SK-N-DZ (cell line): ENCODE data around the gene EDAR.

Source experiments
- DNase-seq: peaks from one replicate; pipeline ENCODE4 v3.0.0-alpha.2; 2015; ENCODE audit warnings: low spot score

The EDAR gene

DNA sequence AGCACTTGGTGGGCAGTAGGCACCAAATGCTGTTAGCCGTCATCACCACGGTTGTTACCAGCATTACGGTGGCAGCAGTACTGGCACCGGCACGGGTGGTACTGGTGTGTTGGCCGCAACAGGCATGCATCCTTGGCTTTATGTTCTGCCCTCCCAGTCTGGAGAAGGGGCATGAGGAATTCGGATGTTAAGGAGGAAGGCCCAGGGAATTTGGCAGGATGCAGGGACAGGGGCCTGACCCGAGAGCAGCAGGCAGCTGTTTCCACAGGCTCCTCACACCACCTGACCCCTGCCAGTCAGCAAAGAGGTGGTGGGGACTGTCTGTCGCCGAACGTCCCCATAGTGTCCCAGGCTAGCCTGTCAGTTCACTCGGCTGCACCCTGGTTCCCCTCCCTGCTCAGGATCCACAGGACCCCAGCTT, 79.0 kb downstream of the EDAR start:
- no peak for DNase-seq

- no peak for DNase-seq
Observed at GRCh38 chr2:108909275-108909823, 79.7 kb downstream of the EDAR start.

DNA sequence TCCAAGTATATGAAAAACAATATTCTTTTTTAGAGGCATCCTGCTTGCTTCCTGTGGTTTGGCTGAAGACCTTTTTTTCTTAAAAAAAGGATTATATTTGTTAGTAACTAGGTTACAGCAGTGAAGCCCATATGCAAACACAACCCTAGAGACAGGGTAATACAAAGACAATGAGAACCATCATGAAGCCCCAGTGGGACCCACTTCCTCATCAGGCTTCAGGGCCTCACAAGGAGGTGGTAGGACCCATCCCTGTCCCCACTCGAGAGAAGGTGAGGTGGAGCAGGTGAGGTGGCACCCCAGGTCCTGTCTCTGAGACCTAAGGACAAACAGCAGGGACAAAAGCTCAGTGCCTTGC, 80.3 kb downstream of the EDAR start:
- no peak for DNase-seq

DNA sequence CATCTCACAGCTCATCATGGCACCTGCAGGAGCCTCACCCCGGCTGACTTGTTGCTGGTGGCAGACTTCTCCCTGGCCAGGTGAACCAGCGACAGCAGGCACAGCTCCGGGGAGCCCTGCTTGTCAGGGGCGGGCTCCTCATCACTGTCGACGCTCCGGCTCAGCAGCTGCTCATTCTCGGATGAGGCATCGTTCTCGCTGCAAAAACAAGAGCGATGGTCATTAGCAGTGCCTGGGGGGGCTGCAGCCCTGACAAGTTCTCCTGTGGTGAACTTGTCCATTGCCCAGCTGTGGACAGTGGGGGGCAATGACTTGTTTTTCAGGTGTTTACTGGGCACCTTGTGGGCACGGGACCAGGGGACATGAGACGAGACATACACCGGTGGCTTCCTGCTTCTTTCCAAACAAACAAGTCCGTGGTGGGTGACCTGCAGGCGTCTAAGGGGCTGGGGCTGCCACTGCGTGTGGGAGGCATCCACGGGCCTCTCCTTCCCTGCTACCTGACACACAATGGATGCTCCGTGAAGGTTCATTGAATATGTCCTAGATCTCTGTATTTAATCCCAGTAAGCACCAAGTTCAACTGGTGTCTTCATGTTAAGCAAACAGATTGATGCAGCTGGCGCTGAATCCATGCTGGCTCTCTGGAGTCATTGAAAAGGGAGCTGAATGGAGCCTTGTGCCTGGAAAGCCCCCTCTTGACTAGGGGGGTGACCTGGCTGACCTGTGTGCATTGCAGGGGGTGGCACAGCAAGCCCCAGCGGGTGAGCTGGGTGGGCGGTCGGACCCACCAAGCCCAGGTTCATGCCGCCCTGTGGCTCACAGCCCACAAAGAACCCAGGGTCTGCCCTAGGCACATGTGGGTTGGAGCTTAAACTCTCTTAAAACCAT, 81.0 kb downstream of the EDAR start:
- no peak for DNase-seq

DNA sequence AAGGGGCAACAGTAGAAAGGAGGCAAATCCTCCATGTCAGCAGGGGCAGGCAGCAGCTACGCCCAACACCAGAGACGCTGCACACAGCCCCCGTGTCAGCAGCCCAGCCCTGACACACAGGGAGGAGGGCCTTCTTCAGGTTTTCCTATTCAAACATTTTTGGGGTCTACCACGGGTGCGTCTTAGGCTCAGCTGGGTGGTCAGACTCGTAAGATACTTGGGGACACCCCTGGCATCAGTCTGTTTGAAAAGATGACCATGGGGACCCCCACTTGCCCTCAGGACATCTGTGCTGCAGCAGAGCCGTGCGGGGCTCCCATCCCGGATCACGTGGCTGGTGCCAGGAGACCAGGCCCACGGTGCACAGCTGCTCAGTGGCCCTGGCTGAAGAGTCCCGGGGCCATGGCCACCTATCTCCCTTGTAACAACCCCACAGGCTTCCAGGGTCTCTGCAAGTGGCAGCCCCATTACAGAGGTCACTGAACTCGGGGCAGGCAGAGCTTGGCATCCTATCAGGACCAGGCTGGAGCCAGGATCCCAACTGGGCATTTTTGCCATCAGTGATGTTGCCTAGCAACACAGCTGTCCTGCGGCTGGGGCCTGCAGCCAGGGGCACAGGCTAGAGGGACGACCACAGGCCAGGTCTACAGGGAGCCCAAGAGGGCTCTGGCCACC, 82.5 kb downstream of the EDAR start:
- DNase-seq, result no peak

- DNase-seq, result no peak
Observed at GRCh38 chr2:108905906-108906305, 83.1 kb downstream of the EDAR start.

GRCh38 chr2:108905176-108905575, 83.8 kb downstream of the EDAR start:
- DNase-seq, result no peak

- DNase-seq, result no peak
Observed at GRCh38 chr2:108904680-108905079, 84.3 kb downstream of the EDAR start.

DNA sequence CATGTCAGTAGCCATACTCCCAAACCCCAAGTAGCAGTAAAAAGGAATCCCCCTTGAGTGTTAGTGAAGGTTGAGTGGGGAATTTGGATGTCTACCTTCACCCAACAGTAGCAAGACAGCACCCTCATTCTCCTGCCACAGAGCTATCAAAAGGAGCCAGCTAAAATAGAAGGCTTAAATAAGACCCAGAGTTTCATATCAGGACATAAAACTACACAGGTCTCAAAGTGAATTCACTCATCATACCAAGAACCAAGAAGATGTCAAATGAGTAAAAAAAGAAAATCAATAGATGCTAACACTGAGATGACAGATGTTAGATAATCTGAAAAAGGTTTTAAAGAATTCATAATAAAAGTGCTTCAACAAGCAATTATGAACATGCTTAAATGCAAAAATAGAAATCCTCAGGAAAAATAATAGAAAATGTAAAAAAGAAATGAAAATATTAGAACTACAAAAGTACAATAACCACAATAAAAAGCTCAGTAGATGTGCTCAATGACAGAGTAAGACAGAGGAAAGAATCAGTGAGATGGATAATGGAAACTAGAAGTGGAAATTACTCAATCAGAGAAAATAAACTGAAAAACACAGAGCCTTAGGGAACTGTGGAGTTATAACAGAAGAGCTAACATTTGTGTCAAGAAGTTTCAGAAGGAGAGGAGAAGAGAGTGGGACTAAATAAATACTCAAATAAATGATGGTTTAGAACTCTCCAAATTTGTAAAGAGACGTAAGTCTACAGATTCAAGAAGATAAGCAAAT, 90.5 kb downstream of the EDAR start:
- DNase-seq, result no peak

DNA sequence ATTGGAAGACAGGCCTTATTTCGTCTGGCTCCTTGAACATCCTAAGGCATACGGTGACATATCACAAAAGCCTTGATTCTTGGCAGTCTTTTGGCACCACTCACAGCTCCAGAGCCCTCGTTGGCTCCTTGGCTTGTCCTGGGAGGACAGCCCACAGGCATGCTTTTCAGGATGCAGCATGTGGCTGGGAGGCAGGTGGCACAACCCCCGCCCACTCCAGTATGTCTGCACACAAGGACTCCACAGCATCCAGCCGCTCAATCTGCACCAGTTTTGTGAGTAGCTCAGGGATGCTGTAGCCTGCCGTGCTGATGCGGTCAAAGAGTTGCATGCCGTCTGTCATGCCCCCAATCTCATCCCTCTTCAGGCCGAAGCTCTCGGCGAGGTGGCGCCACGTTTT, 92.3 kb downstream of the EDAR start:
- no peak for DNase-seq

- DNase-seq, result no peak
Observed at GRCh38 chr2:108895188-108895587, 93.8 kb downstream of the EDAR start.

- DNase-seq, result no peak
Observed at GRCh38 chr2:108894766-108895165, 94.3 kb downstream of the EDAR start.

- DNase-seq, result no peak
Observed at GRCh38 chr2:108893277-108893676, 95.7 kb downstream of the EDAR start.

GRCh38 chr2:108889907-108890306, 99.1 kb downstream of the EDAR start:
- DNase-seq, result no peak

GRCh38 chr2:108884619-108885018, 104.4 kb downstream of the EDAR start:
- DNase-seq, result no peak

DNA sequence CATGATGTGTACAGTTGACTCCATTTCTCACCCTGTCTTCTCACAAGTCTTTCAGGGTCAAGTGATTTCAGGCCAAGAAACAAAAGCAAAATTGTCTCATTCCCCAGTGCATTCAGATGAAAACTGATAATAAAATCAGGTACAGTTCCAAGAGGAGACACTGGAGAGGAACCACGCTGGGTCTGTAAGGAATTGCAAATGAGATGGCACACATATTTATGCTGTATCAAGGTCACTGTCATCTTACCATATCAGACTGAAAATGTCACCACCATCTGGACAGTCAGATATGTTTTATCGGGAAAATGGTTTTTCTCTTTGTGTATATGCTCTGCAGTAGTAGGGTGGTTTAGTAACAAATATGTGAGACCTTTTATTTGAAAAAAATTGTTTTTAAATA, 110.7 kb downstream of the EDAR start:
- DNase-seq, result no peak

DNA sequence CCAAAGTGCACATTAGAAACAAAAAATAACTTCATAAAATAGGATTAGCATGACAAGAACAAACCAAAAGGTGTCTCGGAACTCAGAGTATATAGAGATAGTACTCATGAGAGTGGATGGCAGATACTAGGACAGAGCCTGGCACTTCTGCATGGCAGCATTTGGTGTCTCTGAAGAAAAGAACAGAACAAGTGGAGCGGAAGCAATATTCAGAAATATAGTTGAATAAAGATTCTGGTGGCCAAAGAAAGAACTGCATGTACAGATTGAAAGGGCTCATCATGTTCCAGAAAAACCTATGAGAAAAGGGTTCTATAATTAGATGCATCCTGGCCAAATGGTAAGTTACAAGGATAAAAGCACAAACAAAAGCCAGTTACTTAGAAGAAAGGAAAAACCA, 111.5 kb downstream of the EDAR start:
- DNase-seq, result no peak

- DNase-seq, result no peak
Observed at GRCh38 chr2:108870069-108870644, 118.9 kb downstream of the EDAR start.

- DNase-seq, result no peak
Observed at GRCh38 chr2:108869542-108869941, 119.5 kb downstream of the EDAR start.

GRCh38 chr2:108868911-108869310, 120.1 kb downstream of the EDAR start:
- DNase-seq, result no peak

- no peak for DNase-seq
Observed at GRCh38 chr2:108866041-108866440, 123.0 kb downstream of the EDAR start.

DNA sequence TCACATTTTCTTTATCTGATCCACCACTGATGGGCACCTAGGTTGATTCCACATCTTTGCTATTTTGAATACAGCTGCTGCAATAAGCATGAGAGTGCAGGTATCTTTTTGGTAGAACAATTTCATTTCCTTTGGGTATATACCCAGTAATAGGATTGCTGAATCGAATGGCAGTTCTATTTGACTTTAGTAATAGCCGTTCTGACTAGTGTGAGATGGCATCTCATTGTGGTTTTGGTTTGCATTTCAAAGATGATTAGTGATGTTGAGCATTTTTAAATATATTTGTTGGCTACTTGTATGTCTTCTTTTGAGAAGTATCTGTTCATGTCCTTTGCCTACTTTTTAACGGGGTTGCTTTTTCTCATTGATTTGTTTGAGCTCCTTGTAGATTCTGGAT, 130.1 kb downstream of the EDAR start:
- no peak for DNase-seq
